ENCODE data around the gene STXBP5.

STXBP5 gene

GRCh38 chr6:147178355-147178754, 25.9 kb upstream of the STXBP5 start:
- no peak for DNase-seq (ENCODE audit: low spot score)

GRCh38 chr6:147179809-147180208, 24.4 kb upstream of the STXBP5 start:
- DNase-seq (ENCODE audit: low spot score) = no peak

GRCh38 chr6:147180926-147181325, 23.3 kb upstream of the STXBP5 start:
- DNase-seq (ENCODE audit: low spot score) = no peak

- no peak for DNase-seq (ENCODE audit: low spot score)
Observed at GRCh38 chr6:147184379-147184778, 19.8 kb upstream of the STXBP5 start.

GRCh38 chr6:147185216-147185615, 19.0 kb upstream of the STXBP5 start:
- DNase-seq (ENCODE audit: low spot score) = no peak

GRCh38 chr6:147190556-147190955, 13.7 kb upstream of the STXBP5 start:
- no peak for DNase-seq (ENCODE audit: low spot score)

- no peak for DNase-seq (ENCODE audit: low spot score)
Observed at GRCh38 chr6:147192278-147192911, 11.8 kb upstream of the STXBP5 start.

- no peak for DNase-seq (ENCODE audit: low spot score)
Observed at GRCh38 chr6:147194652-147195411, 9.4 kb upstream of the STXBP5 start.

- no peak for DNase-seq (ENCODE audit: low spot score)
Observed at GRCh38 chr6:147195510-147195909, 8.7 kb upstream of the STXBP5 start.

GRCh38 chr6:147195987-147196386, 8.2 kb upstream of the STXBP5 start:
- no peak for DNase-seq (ENCODE audit: low spot score)

GRCh38 chr6:147200711-147201110, 3.5 kb upstream of the STXBP5 start:
- DNase-seq (ENCODE audit: low spot score) = no peak

- DNase-seq (ENCODE audit: low spot score) = no peak
Observed at GRCh38 chr6:147201885-147202515, 2.2 kb upstream of the STXBP5 start.

- peak; percentile 93 for DNase-seq (ENCODE audit: low spot score)
Observed at GRCh38 chr6:147202516-147203310, 1.5 kb upstream of the STXBP5 start.

GRCh38 chr6:147203311-147204059, 732 bp upstream of the STXBP5 start:
- DNase-seq (ENCODE audit: low spot score) = peak; percentile 58

GRCh38 chr6:147204843-147205311, 660 bp downstream of the STXBP5 start:
- no peak for DNase-seq (ENCODE audit: low spot score)

GRCh38 chr6:147205690-147206600, 1.7 kb downstream of the STXBP5 start:
- DNase-seq (ENCODE audit: low spot score) = no peak

GRCh38 chr6:147207351-147207750, 3.1 kb downstream of the STXBP5 start:
- no peak for DNase-seq (ENCODE audit: low spot score)

- DNase-seq (ENCODE audit: low spot score) = no peak
Observed at GRCh38 chr6:147207837-147208754, 3.9 kb downstream of the STXBP5 start.

- no peak for DNase-seq (ENCODE audit: low spot score)
Observed at GRCh38 chr6:147209762-147210449, 5.7 kb downstream of the STXBP5 start.

All from CD4-positive, alpha-beta T cell treated with Interleukin-6 at 100 ng/mL for 8 hours (primary cell).